Measurements from ENCODE around the gene PXDC1. TPM values are rescaled to one million over a fixed set of nuclear protein-coding genes. Genes with fewer than 3 reads are reported as not detected.
"Not testable (repeated sequence)": the region's sequence is repeated elsewhere in the genome, so short reads cannot be mapped to it uniquely, and the experiment has no call there.

Gene PXDC1
- total RNA-seq, 2 experiments from 2014 or later, result 0.29 to 0.36 TPM

GRCh38 chr6:3759646-3760232, 8.2 kb upstream of the PXDC1 start:
- intact Hi-C loops (cut with micrococcal nuclease), result no loop called here
- POLR2A ChIA-PET, result no interaction called here

GRCh38 chr6:3758842-3759144, 7.3 kb upstream of the PXDC1 start:
- no peak for TF ChIP-seq CTCF (IDR thresholded peaks at IDR 0.05)
- no peak overlapping the region for H3K27ac Mint-ChIP-seq
- POLR2A ChIA-PET, result no interaction called here
- H3K36me3 Mint-ChIP-seq (ENCODE audit: low read depth), result no peaks in the 10 kb centered on the region
- DNase-seq (no peak), ATAC-seq (no peak)
- H3K27me3 Mint-ChIP-seq, result peaks cover 11% of the 10 kb centered on the region
- no peaks in the 10 kb centered on the region for H3K9me3 Mint-ChIP-seq
- CTCF ChIA-PET, result interaction anchor here (0.9 kb wide), 1 partner anchor 87 kb away, joined by 3 read pairs; no protein-coding TSS in a partner anchor
- intact Hi-C loops (cut with micrococcal nuclease), result no loop called here
- H3K4me3 Mint-ChIP-seq, result no peak overlapping the region
- no peaks in the 10 kb centered on the region for H3K4me1 Mint-ChIP-seq (ENCODE audit: low read depth)

More at GRCh38 chr6:3759646-3760232, 8.2 kb upstream of the PXDC1 start:
- Mint-ChIP-seq H3K4me1 (ENCODE audit: low read depth) (no peaks in the 10 kb centered on the region), H3K36me3 (ENCODE audit: low read depth) (no peaks in the 10 kb centered on the region), H3K9me3 (no peaks in the 10 kb centered on the region), H3K27ac (no peak overlapping the region), H3K27me3 (peaks cover 5% of the 10 kb centered on the region), H3K4me3 (no peak overlapping the region)
- no peak for DNase-seq
- ATAC-seq, result no peak
- TF ChIP-seq CTCF (IDR thresholded peaks at IDR 0.05), result no peak
- CTCF ChIA-PET, result interaction anchor here (1.0 kb wide), 1 partner anchor 11 kb away, joined by 6 read pairs; no protein-coding TSS in a partner anchor

- H3K4me3 Mint-ChIP-seq; H3K4me1 Mint-ChIP-seq (ENCODE audit: low read depth); H3K27ac Mint-ChIP-seq; DNase-seq; H3K9me3 Mint-ChIP-seq; ATAC-seq; POLR2A ChIA-PET; H3K36me3 Mint-ChIP-seq (ENCODE audit: low read depth); intact Hi-C loops (cut with micrococcal nuclease): not testable (repeated sequence)
- H3K27me3 Mint-ChIP-seq, result peaks cover 14% of the 10 kb centered on the region
- CTCF ChIA-PET, result interaction anchor here (0.9 kb wide), 1 partner anchor 87 kb away, joined by 3 read pairs; no protein-coding TSS in a partner anchor
Observed at GRCh38 chr6:3757998-3758841, 6.7 kb upstream of the PXDC1 start.

- TF ChIP-seq CTCF (IDR thresholded peaks at IDR 0.05), result no peak
- no peak for DNase-seq
- no peak overlapping the region for H3K27ac Mint-ChIP-seq
- no peaks in the 10 kb centered on the region for H3K4me1 Mint-ChIP-seq (ENCODE audit: low read depth)
- no peaks in the 10 kb centered on the region for H3K36me3 Mint-ChIP-seq (ENCODE audit: low read depth)
- intact Hi-C loops (cut with micrococcal nuclease), result no loop called here
- ChIA-PET CTCF (no interaction called here), POLR2A (no interaction called here)
- no peaks in the 10 kb centered on the region for H3K9me3 Mint-ChIP-seq
- no peak for ATAC-seq
- no peak overlapping the region for H3K4me3 Mint-ChIP-seq
- H3K27me3 Mint-ChIP-seq, result peaks cover 21% of the 10 kb centered on the region
Observed at GRCh38 chr6:3757241-3757641, 5.7 kb upstream of the PXDC1 start.

GRCh38 chr6:3756546-3756945, 5.0 kb upstream of the PXDC1 start:
- CTCF ChIA-PET, result interaction anchor here (3.0 kb wide), 1 partner anchor 14 kb away, joined by 16 read pairs; no protein-coding TSS in a partner anchor

More at GRCh38 chr6:3756546-3756945, 5.0 kb upstream of the PXDC1 start:
- POLR2A ChIA-PET, result no interaction called here
- Mint-ChIP-seq H3K27ac (no peak overlapping the region), H3K9me3 (no peaks in the 10 kb centered on the region), H3K4me3 (no peak overlapping the region), H3K4me1 (ENCODE audit: low read depth) (no peaks in the 10 kb centered on the region), H3K36me3 (ENCODE audit: low read depth) (no peaks in the 10 kb centered on the region), H3K27me3 (peaks cover 18% of the 10 kb centered on the region)
- no peak for DNase-seq
- intact Hi-C loops (cut with micrococcal nuclease), result no loop called here
- TF ChIP-seq CTCF (IDR thresholded peaks at IDR 0.05), result no peak
- no peak for ATAC-seq
